Measurements from ENCODE around the gene CEACAM4. TPM values are rescaled to one million over a fixed set of nuclear protein-coding genes. Genes with fewer than 3 reads are reported as not detected.

The CEACAM4 gene
- total RNA-seq, 1 experiment from 2014 or later: not detected

DNA sequence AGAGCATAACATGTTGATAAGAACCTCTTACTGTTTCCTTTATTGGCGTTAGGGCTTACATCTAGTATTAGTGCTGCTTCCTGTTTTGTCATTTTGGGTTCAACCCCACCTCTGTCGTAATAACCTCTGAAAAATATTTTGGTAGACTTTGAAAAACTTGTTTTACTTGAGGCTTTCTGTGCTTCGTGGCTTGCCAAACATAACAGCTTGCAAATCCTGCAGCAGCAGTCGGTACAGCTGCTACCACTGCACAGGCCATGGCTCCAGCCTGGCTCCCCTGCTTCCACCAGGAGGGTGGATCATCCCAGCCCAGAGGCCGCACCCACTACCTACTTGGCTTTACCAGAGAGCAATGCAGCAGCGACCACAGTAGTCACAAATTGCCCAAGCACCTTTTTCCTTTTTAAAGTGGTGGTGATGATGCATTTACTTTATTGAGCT lies 11.8 kb upstream of the CEACAM4 start (continued):
- TF ChIP-seq, protein P1, sequence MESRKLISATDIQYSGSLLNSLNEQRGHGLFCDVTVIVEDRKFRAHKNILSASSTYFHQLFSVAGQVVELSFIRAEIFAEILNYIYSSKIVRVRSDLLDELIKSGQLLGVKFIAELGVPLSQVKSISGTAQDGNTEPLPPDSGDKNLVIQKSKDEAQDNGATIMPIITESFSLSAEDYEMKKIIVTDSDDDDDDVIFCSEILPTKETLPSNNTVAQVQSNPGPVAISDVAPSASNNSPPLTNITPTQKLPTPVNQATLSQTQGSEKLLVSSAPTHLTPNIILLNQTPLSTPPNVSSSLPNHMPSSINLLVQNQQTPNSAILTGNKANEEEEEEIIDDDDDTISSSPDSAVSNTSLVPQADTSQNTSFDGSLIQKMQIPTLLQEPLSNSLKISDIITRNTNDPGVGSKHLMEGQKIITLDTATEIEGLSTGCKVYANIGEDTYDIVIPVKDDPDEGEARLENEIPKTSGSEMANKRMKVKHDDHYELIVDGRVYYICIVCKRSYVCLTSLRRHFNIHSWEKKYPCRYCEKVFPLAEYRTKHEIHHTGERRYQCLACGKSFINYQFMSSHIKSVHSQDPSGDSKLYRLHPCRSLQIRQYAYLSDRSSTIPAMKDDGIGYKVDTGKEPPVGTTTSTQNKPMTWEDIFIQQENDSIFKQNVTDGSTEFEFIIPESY (IDR thresholded peaks at IDR 0.05; ENCODE audit: extremely low read depth, insufficient replicate concordance, low read length): no peak
- TF ChIP-seq, protein P2, sequence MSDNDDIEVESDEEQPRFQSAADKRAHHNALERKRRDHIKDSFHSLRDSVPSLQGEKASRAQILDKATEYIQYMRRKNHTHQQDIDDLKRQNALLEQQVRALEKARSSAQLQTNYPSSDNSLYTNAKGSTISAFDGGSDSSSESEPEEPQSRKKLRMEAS (IDR thresholded peaks at IDR 0.05): no peak

DNA sequence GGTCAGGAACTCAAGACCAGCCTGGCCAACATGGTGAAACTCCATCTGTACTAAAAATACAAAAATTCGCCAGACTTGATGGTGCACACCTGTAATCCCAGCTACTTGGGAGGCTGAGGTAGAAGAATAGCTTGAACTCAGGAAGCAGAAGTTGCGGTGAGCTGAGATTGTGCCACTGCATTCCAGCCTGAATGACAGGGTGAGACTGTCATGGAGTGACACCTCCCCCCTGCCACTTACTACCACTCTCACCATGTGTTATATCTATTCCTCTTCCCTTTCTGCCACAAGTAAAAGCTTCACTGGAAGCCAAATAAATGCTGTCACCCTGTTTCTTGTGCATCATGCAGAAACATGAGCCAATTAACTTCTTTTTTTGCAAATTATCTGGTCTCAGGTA lies 10.6 kb upstream of the CEACAM4 start:
- TF ChIP-seq, protein P3, sequence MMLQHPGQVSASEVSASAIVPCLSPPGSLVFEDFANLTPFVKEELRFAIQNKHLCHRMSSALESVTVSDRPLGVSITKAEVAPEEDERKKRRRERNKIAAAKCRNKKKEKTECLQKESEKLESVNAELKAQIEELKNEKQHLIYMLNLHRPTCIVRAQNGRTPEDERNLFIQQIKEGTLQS (IDR thresholded peaks at IDR 0.05): no peak
- TF ChIP-seq TCF7L2 (IDR thresholded peaks at IDR 0.05; ENCODE audit: borderline replicate concordance, extremely low read depth, insufficient read depth, insufficient read length) (no peak), YY1 (IDR thresholded peaks at IDR 0.05; ENCODE audit: extremely low read depth, insufficient replicate concordance, low read depth, low read length) (no peak), EZH2 (IDR thresholded peaks at IDR 0.05) (no peak), CBX3 (IDR thresholded peaks at IDR 0.05; ENCODE audit: low read depth) (no peak)
- Histone ChIP-seq H3K27ac (ENCODE audit: low read depth, low read length) (no peak overlapping the region), H3K4me1 (ENCODE audit: control insufficient read depth in 1 of 2, insufficient read depth in 2 of 2, low read length in 2 of 2) (no peaks in the 10 kb centered on the region), H2AFZ (ENCODE audit: low read depth, low read length, poor library complexity, severe bottlenecking) (no peak overlapping the region), H3K79me2 (ENCODE audit: insufficient read depth, low read length) (no peaks in the 10 kb centered on the region), H3K4me2 (ENCODE audit: low read length) (no peak overlapping the region), H3K27me3 (ENCODE audit: insufficient read depth, low read length) (peaks cover 46% of the 10 kb centered on the region), H4K20me1 (ENCODE audit: insufficient read depth) (no peaks in the 10 kb centered on the region), H3K9ac (ENCODE audit: low read length) (no peak overlapping the region), H3K9me3 (ENCODE audit: control insufficient read depth in 1 of 2, insufficient read depth in 1 of 2, low read depth in 1 of 2, low read length in 2 of 2) (no peaks in the 10 kb centered on the region), H3K4me3 (replicated peaks in 1 of 2; ENCODE audit: low read depth in 1 of 2, low read length in 2 of 2) (no peak overlapping the region), H3K36me3 (ENCODE audit: control insufficient read depth in 1 of 2, insufficient read depth in 2 of 2, low read length in 2 of 2) (no peaks in the 10 kb centered on the region), H3K9me2 (ENCODE audit: insufficient read depth) (no peaks in the 10 kb centered on the region)
- BruUV-seq (replicated peaks): no TSS peak
- CTCF ChIA-PET: interaction anchor here (1.9 kb wide), 1 partner anchor 9 kb away, joined by 13 read pairs; no protein-coding TSS in a partner anchor
- DNase-seq (ENCODE audit: low read depth, low spot score) (no peak), ATAC-seq (no peak)
- intact Hi-C loops (cut with micrococcal nuclease): no loop called here
- RAD21 ChIA-PET (ENCODE audit: low non-redundant PET in 1 of 2, low total read pairs in 2 of 2, uncharacterized antibody in 2 of 2, unreplicated experiment in 2 of 2): no interaction called here
- POLR2A ChIA-PET: no interaction called here

All from HCT116 (cell line).